Measurements from ENCODE around the gene GPR132. TPM values are rescaled to one million over a fixed set of nuclear protein-coding genes. Genes with fewer than 3 reads are reported as not detected.

The GPR132 gene
- polyA plus RNA-seq, 1 donor (not counting 4 experiments of a cell fraction or from before 2014, with no cell fraction given): not detected

- Histone ChIP-seq H2AFZ (ENCODE audit: control insufficient read depth, low read length) (no peak overlapping the region), H3K4me3 (ENCODE audit: control insufficient read depth in 2 of 3, extremely low read depth in 1 of 3, insufficient read depth in 2 of 3, low read depth in 1 of 3, low read length in 3 of 3) (no peak overlapping the region), H3K4me1 (ENCODE audit: control insufficient read depth, extremely low read depth, insufficient read depth, low read length) (peaks cover 6% of the 10 kb centered on the region), H3K9ac (ENCODE audit: control insufficient read depth, extremely low read depth, insufficient read depth, low read length) (no peak overlapping the region), H3K36me3 (ENCODE audit: control insufficient read depth in 2 of 2, extremely low read depth in 1 of 2, insufficient read depth in 2 of 2, low read length in 2 of 2) (no peaks in the 10 kb centered on the region), H3K9me1 (ENCODE audit: control insufficient read depth, extremely low read depth, insufficient read depth, low read length) (no peaks in the 10 kb centered on the region), H3K9me3 (ENCODE audit: control insufficient read depth, low read depth, low read length) (no peaks in the 10 kb centered on the region), H3K79me2 (ENCODE audit: control insufficient read depth, insufficient read depth, low read length) (no peaks in the 10 kb centered on the region), H3K27me3 (ENCODE audit: control insufficient read depth, extremely low read depth, insufficient read depth, low read length) (peaks cover 60% of the 10 kb centered on the region), H3K27ac (ENCODE audit: control insufficient read depth, insufficient read depth, low read length) (no peak overlapping the region), H3K4me2 (ENCODE audit: control insufficient read depth, extremely low read depth, insufficient read depth, low read depth, low read length) (no peak overlapping the region), H4K20me1 (ENCODE audit: control insufficient read depth, extremely low read depth, insufficient read depth, low read length) (no peaks in the 10 kb centered on the region)
- FAIRE-seq: no peak
- no peak for DNase-seq (ENCODE audit: low read depth, low spot score)
- dilution Hi-C loops (cut with MboI; ENCODE audit: extremely low pct_ligation_motif_present, low sequenced_read_pairs): no loop called here
- TF ChIP-seq EZH2 (IDR thresholded peaks at IDR 0.05; ENCODE audit: low read length): no peak
- TF ChIP-seq, protein P1, sequence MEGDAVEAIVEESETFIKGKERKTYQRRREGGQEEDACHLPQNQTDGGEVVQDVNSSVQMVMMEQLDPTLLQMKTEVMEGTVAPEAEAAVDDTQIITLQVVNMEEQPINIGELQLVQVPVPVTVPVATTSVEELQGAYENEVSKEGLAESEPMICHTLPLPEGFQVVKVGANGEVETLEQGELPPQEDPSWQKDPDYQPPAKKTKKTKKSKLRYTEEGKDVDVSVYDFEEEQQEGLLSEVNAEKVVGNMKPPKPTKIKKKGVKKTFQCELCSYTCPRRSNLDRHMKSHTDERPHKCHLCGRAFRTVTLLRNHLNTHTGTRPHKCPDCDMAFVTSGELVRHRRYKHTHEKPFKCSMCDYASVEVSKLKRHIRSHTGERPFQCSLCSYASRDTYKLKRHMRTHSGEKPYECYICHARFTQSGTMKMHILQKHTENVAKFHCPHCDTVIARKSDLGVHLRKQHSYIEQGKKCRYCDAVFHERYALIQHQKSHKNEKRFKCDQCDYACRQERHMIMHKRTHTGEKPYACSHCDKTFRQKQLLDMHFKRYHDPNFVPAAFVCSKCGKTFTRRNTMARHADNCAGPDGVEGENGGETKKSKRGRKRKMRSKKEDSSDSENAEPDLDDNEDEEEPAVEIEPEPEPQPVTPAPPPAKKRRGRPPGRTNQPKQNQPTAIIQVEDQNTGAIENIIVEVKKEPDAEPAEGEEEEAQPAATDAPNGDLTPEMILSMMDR (optimal IDR thresholded peaks at IDR 0.05 in 1 of 3, IDR thresholded peaks at IDR 0.05 in 1 of 3, conservative IDR thresholded peaks at IDR 0.05 in 1 of 3; ENCODE audit: extremely low read depth in 1 of 3, insufficient read depth in 2 of 3, low read length in 3 of 3): no peak
These were observed 9.4 kb upstream of the GPR132 start for GRCh38 chr14:105074601-105075053.

DNA sequence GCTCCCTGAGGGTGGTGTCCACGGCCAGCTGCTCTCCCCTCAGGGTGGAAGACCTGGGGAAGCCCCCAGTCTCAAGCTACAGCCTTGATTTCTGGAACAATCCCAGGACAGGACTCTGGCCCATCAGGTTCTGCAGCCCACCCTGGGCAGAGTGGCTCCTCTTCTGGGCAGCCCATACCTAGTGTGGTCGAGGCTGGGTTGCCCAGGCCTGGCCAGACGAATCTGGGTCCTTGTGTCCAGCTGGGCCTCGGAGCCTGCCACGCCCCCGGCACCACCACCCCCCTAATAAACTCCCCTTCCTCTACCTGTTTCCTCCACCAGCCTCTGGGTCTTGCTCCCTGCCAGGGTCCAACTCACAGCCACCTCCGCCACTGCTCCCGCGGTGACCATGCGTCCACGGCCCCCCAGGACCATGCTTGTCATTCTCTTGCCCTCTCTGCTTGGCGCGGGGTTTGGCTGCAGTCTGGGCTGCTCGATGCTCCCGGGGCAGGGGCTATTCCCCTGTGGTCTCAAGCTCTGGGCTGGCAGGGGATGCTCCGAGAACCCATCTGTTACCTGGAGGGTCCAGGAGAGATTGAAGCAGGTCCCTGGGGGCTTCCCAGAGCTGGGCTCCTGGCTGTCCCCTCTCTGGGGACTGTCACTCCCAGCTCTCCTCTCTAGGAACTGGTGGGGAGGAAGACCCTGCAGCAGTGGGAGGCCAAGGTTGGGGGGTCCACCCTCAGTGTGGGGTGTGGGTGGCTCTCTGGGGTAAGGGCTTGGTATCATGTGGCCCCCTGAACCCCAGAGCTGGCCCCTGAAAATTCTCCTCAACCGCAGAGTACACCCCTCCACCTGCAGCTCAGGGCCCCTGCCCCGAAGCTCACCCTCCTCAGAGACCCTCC, 8.7 kb upstream of the GPR132 start:
- no peak overlapping the region for H2AFZ ChIP-seq (ENCODE audit: control insufficient read depth, low read length)
- FAIRE-seq (no peak), DNase-seq (ENCODE audit: low read depth, low spot score) (no peak)
- dilution Hi-C loops (cut with MboI; ENCODE audit: extremely low pct_ligation_motif_present, low sequenced_read_pairs): no loop called here
- peaks cover 6% of the 10 kb centered on the region for H3K4me1 ChIP-seq (ENCODE audit: control insufficient read depth, extremely low read depth, insufficient read depth, low read length)
- no peaks in the 10 kb centered on the region for H3K79me2 ChIP-seq (ENCODE audit: control insufficient read depth, insufficient read depth, low read length)
- H3K9me1 ChIP-seq (ENCODE audit: control insufficient read depth, extremely low read depth, insufficient read depth, low read length): no peaks in the 10 kb centered on the region
- H3K4me3 ChIP-seq (ENCODE audit: control insufficient read depth in 2 of 3, extremely low read depth in 1 of 3, insufficient read depth in 2 of 3, low read depth in 1 of 3, low read length in 3 of 3): no peak overlapping the region
- no peaks in the 10 kb centered on the region for H4K20me1 ChIP-seq (ENCODE audit: control insufficient read depth, extremely low read depth, insufficient read depth, low read length)
- peaks cover 60% of the 10 kb centered on the region for H3K27me3 ChIP-seq (ENCODE audit: control insufficient read depth, extremely low read depth, insufficient read depth, low read length)
- no peaks in the 10 kb centered on the region for H3K9me3 ChIP-seq (ENCODE audit: control insufficient read depth, low read depth, low read length)
- no peaks in the 10 kb centered on the region for H3K36me3 ChIP-seq (ENCODE audit: control insufficient read depth in 2 of 2, extremely low read depth in 1 of 2, insufficient read depth in 2 of 2, low read length in 2 of 2)
- no peak overlapping the region for H3K4me2 ChIP-seq (ENCODE audit: control insufficient read depth, extremely low read depth, insufficient read depth, low read depth, low read length)
- H3K27ac ChIP-seq (ENCODE audit: control insufficient read depth, insufficient read depth, low read length): no peak overlapping the region
- TF ChIP-seq, protein P1 (optimal IDR thresholded peaks at IDR 0.05 in 1 of 3, IDR thresholded peaks at IDR 0.05 in 1 of 3, conservative IDR thresholded peaks at IDR 0.05 in 1 of 3; ENCODE audit: extremely low read depth in 1 of 3, insufficient read depth in 2 of 3, low read length in 3 of 3): no peak
- no peak for TF ChIP-seq EZH2 (IDR thresholded peaks at IDR 0.05; ENCODE audit: low read length)
- H3K9ac ChIP-seq (ENCODE audit: control insufficient read depth, extremely low read depth, insufficient read depth, low read length): no peak overlapping the region
